RWPE2 (cell line): ENCODE data around the gene NFKB1.

Source experiments
- ATAC-seq: fragments of 200-7000 bp; cut with Tn5 transposase; 3 replicates; pipeline ENCODE4 v1.9.1; 2021; ENCODE audit warnings: low read depth
- DNase-seq: peaks from one replicate; pipeline ENCODE4 v3.0.0-alpha.2; 2020; ENCODE audit warnings: low spot score
- H3K27ac ChIP-seq: fragments of 450-650 bp; 2 replicates; pipeline ENCODE4 v1.5.1; 2017; ENCODE audit warnings: mild to moderate bottlenecking; ENCODE audit not compliant: poor library complexity, severe bottlenecking
- H3K27me3 ChIP-seq: fragments of 250-450 bp; sonication (Bioruptor Pico); 2 replicates; pipeline ENCODE4 v1.5.1; 2021; ENCODE audit warnings: mild to moderate bottlenecking, moderate library complexity; ENCODE audit not compliant: insufficient read depth, poor library complexity, severe bottlenecking
- H3K36me3 ChIP-seq: fragments of 250-450 bp; sonication (Bioruptor Pico); 2 replicates; pipeline ENCODE4 v1.5.1; 2020; ENCODE audit warnings: low read depth, mild to moderate bottlenecking, moderate library complexity
- H3K4me1 ChIP-seq: fragments of 250-450 bp; sonication (Bioruptor Pico); 2 replicates; pipeline ENCODE4 v1.5.1; 2021; ENCODE audit warnings: mild to moderate bottlenecking, moderate library complexity; ENCODE audit not compliant: insufficient read depth, poor library complexity, severe bottlenecking
- H3K4me3 ChIP-seq: fragments of 250-450 bp; sonication (Bioruptor Pico); 2 replicates; pipeline ENCODE4 v1.5.1; 2021; ENCODE audit warnings: mild to moderate bottlenecking, moderate library complexity; ENCODE audit not compliant: severe bottlenecking
- H3K9me3 ChIP-seq: fragments of 250-450 bp; sonication (Bioruptor Pico); 2 replicates; pipeline ENCODE4 v1.5.1; 2021; ENCODE audit warnings: mild to moderate bottlenecking, moderate library complexity; ENCODE audit not compliant: severe bottlenecking
- CTCF ChIP-seq: fragments of 450-650 bp; IDR thresholded peaks from one replicate; pipeline ENCODE4 v1.5.1; 2017; ENCODE audit warnings: mild to moderate bottlenecking, moderate library complexity; ENCODE audit not compliant: poor library complexity, severe bottlenecking

The NFKB1 gene

GRCh38 chr4:102579794-102580462, 78.8 kb downstream of the NFKB1 start:
- no peak overlapping the region for H3K27ac ChIP-seq
- no peak for TF ChIP-seq CTCF
- no peak for ATAC-seq
- no peak overlapping the region for H3K4me3 ChIP-seq
- peaks cover 15% of the 10 kb centered on the region for H3K4me1 ChIP-seq
- H3K27me3 ChIP-seq = no peaks in the 10 kb centered on the region
- H3K9me3 ChIP-seq = no peaks in the 10 kb centered on the region
- no peak for DNase-seq
- peaks cover 70% of the 10 kb centered on the region for H3K36me3 ChIP-seq

GRCh38 chr4:102580463-102580842, 79.3 kb downstream of the NFKB1 start:
- Histone ChIP-seq H3K4me3 (no peak overlapping the region), H3K9me3 (no peaks in the 10 kb centered on the region), H3K27me3 (no peaks in the 10 kb centered on the region), H3K4me1 (peaks cover 10% of the 10 kb centered on the region), H3K27ac (no peak overlapping the region), H3K36me3 (peaks cover 74% of the 10 kb centered on the region)
- DNase-seq (no peak), ATAC-seq (no peak)
- no peak for TF ChIP-seq CTCF

- DNase-seq (no peak), ATAC-seq (no peak)
- TF ChIP-seq CTCF = no peak
- Histone ChIP-seq H3K9me3 (no peaks in the 10 kb centered on the region), H3K4me1 (no peaks in the 10 kb centered on the region), H3K36me3 (peaks cover 53% of the 10 kb centered on the region), H3K27ac (no peak overlapping the region), H3K27me3 (no peaks in the 10 kb centered on the region), H3K4me3 (no peak overlapping the region)
These were observed 82.9 kb downstream of the NFKB1 start for GRCh38 chr4:102584091-102584490.

- H3K27ac ChIP-seq = no peak overlapping the region
- DNase-seq (no peak), ATAC-seq (no peak)
- no peaks in the 10 kb centered on the region for H3K27me3 ChIP-seq
- no peaks in the 10 kb centered on the region for H3K4me1 ChIP-seq
- H3K9me3 ChIP-seq = no peaks in the 10 kb centered on the region
- no peak for TF ChIP-seq CTCF
- peaks cover 46% of the 10 kb centered on the region for H3K36me3 ChIP-seq
- H3K4me3 ChIP-seq = no peak overlapping the region
These were observed 84.2 kb downstream of the NFKB1 start for GRCh38 chr4:102585329-102585728.

GRCh38 chr4:102586002-102586643, 85.0 kb downstream of the NFKB1 start:
- no peaks in the 10 kb centered on the region for H3K9me3 ChIP-seq
- ATAC-seq (no peak), DNase-seq (no peak)
- H3K27me3 ChIP-seq = no peaks in the 10 kb centered on the region
- no peak overlapping the region for H3K27ac ChIP-seq
- H3K4me3 ChIP-seq = no peak overlapping the region
- peaks cover 38% of the 10 kb centered on the region for H3K36me3 ChIP-seq
- no peaks in the 10 kb centered on the region for H3K4me1 ChIP-seq
- no peak for TF ChIP-seq CTCF
